Amniotic stem cell (primary cell): ENCODE results near the gene TPO.

Source experiments
- DNase-seq: peaks from one replicate; lab custom pipeline; 2025; lab: John Stamatoyannopoulos, UW

Gene TPO

GRCh38 chr2:1450915-1451314, 37.7 kb downstream of the TPO start:
- DNase-seq, result no peak

GRCh38 chr2:1451422-1451821, 38.2 kb downstream of the TPO start:
- DNase-seq, result no peak

- no peak for DNase-seq
Measured at GRCh38 chr2:1453561-1453960, 40.3 kb downstream of the TPO start.

GRCh38 chr2:1454346-1454745, 41.1 kb downstream of the TPO start:
- no peak for DNase-seq

GRCh38 chr2:1455466-1455865, 42.2 kb downstream of the TPO start:
- no peak for DNase-seq

- DNase-seq, result no peak
Measured at GRCh38 chr2:1458432-1458831, 45.2 kb downstream of the TPO start.

- DNase-seq, result no peak
Measured at GRCh38 chr2:1459727-1460126, 46.5 kb downstream of the TPO start.

GRCh38 chr2:1460851-1461418, 47.7 kb downstream of the TPO start:
- no peak for DNase-seq

- DNase-seq, result no peak
Measured at GRCh38 chr2:1461507-1462390, 48.5 kb downstream of the TPO start.

GRCh38 chr2:1462994-1463393, 49.7 kb downstream of the TPO start:
- DNase-seq, result no peak

GRCh38 chr2:1472350-1472749, 59.1 kb downstream of the TPO start:
- no peak for DNase-seq

- no peak for DNase-seq
Measured at GRCh38 chr2:1476617-1477195, 63.4 kb downstream of the TPO start.

GRCh38 chr2:1477196-1478040, 64.2 kb downstream of the TPO start:
- no peak for DNase-seq

- DNase-seq, result no peak
Measured at GRCh38 chr2:1478311-1479305, 65.3 kb downstream of the TPO start.

- DNase-seq, result no peak
Measured at GRCh38 chr2:1479346-1479745, 66.1 kb downstream of the TPO start.

- DNase-seq, result no peak
Measured at GRCh38 chr2:1480671-1481076, 67.4 kb downstream of the TPO start.

GRCh38 chr2:1481406-1482252, 68.4 kb downstream of the TPO start:
- DNase-seq, result no peak

- DNase-seq, result no peak
Measured at GRCh38 chr2:1482253-1482675, 69.0 kb downstream of the TPO start.

- DNase-seq, result no peak
Measured at GRCh38 chr2:1482981-1483380, 69.7 kb downstream of the TPO start.

GRCh38 chr2:1483551-1483950, 70.3 kb downstream of the TPO start:
- DNase-seq, result no peak
